ENCODE results near the gene AQP2. TPM values are rescaled to one million over a fixed set of nuclear protein-coding genes. Genes with fewer than 3 reads are reported as not detected.

The AQP2 gene
- total RNA-seq, 1 experiment from 2014 or later: not detected

- DNase-seq (ENCODE audit: extremely low read depth, low read depth): no peak
Observed at GRCh38 chr12:49967777-49968250, 17.3 kb downstream of the AQP2 start.

GRCh38 chr12:49968471-49968870 is 17.9 kb downstream of the AQP2 start:
- no peak for DNase-seq (ENCODE audit: extremely low read depth, low read depth)

- DNase-seq (ENCODE audit: extremely low read depth, low read depth): no peak
Observed at GRCh38 chr12:49969027-49969426, 18.5 kb downstream of the AQP2 start.

GRCh38 chr12:49969651-49970429 is 19.3 kb downstream of the AQP2 start:
- DNase-seq (ENCODE audit: extremely low read depth, low read depth): no peak

- no peak for DNase-seq (ENCODE audit: extremely low read depth, low read depth)
Observed at GRCh38 chr12:49970658-49971057, 20.1 kb downstream of the AQP2 start.

- no peak for DNase-seq (ENCODE audit: extremely low read depth, low read depth)
Observed at GRCh38 chr12:49971141-49971540, 20.6 kb downstream of the AQP2 start.

- no peak for DNase-seq (ENCODE audit: extremely low read depth, low read depth)
Observed at GRCh38 chr12:49972129-49972528, 21.6 kb downstream of the AQP2 start.

- no peak for DNase-seq (ENCODE audit: extremely low read depth, low read depth)
Observed at GRCh38 chr12:49972641-49973360, 22.3 kb downstream of the AQP2 start, which contains the start of gene AQP6. Gene AQP6 (plus strand): TSS chr12:49972947. CDS start chr12:49973174, 227 bp downstream.

- no peak for DNase-seq (ENCODE audit: extremely low read depth, low read depth)
Observed at GRCh38 chr12:49973361-49973830, 22.9 kb downstream of the AQP2 start.

- DNase-seq (ENCODE audit: extremely low read depth, low read depth): peak; percentile 56
Observed at GRCh38 chr12:49974231-49974675, 23.7 kb downstream of the AQP2 start.

- no peak for DNase-seq (ENCODE audit: extremely low read depth, low read depth)
Observed at GRCh38 chr12:49974677-49975317, 24.3 kb downstream of the AQP2 start.

- DNase-seq (ENCODE audit: extremely low read depth, low read depth): no peak
Observed at GRCh38 chr12:49975318-49975761, 24.8 kb downstream of the AQP2 start.

GRCh38 chr12:49976557-49976956 is 26.0 kb downstream of the AQP2 start:
- no peak for DNase-seq (ENCODE audit: extremely low read depth, low read depth)

- no peak for DNase-seq (ENCODE audit: extremely low read depth, low read depth)
Observed at GRCh38 chr12:49978125-49978524, 27.6 kb downstream of the AQP2 start.

GRCh38 chr12:49979016-49979586 is 28.6 kb downstream of the AQP2 start:
- DNase-seq (ENCODE audit: extremely low read depth, low read depth): no peak

- no peak for DNase-seq (ENCODE audit: extremely low read depth, low read depth)
Observed at GRCh38 chr12:49979791-49980190, 29.3 kb downstream of the AQP2 start.

- DNase-seq (ENCODE audit: extremely low read depth, low read depth): no peak
Observed at GRCh38 chr12:49980501-49981349, 30.2 kb downstream of the AQP2 start.

- DNase-seq (ENCODE audit: extremely low read depth, low read depth): no peak
Observed at GRCh38 chr12:49982246-49983087, 31.9 kb downstream of the AQP2 start.

- no peak for DNase-seq (ENCODE audit: extremely low read depth, low read depth)
Observed at GRCh38 chr12:49983892-49984291, 33.4 kb downstream of the AQP2 start.

Measured in NCI-H460 (cell line).